Body of pancreas (tissue), 4 donors: ENCODE measurements around the gene MAU2.

ENCODE experiments used
- POLR2A ChIP-seq, 3 donors: fragments of 450-650 bp; IDR thresholded peaks; one replicate each; pipeline ENCODE4 v1.6.1; 2016; ENCODE audit warnings: antibody characterized with exemption in 3 of 3, mild to moderate bottlenecking in 2 of 3
- TF ChIP-seq, protein P1 (sequence below), 7 experiments: fragments of 450-650 bp in 4 of 7; fragments of 200-600 bp in 3 of 7; sonication (generic) in 3 of 7; IDR thresholded peaks; one replicate each; pipeline ENCODE4 v1.5.1; 2016 to 2019; ENCODE audit warnings: antibody characterized with exemption in 7 of 7

- no peak for TF ChIP-seq POLR2A (IDR thresholded peaks at IDR 0.05)
- TF ChIP-seq, protein P1, sequence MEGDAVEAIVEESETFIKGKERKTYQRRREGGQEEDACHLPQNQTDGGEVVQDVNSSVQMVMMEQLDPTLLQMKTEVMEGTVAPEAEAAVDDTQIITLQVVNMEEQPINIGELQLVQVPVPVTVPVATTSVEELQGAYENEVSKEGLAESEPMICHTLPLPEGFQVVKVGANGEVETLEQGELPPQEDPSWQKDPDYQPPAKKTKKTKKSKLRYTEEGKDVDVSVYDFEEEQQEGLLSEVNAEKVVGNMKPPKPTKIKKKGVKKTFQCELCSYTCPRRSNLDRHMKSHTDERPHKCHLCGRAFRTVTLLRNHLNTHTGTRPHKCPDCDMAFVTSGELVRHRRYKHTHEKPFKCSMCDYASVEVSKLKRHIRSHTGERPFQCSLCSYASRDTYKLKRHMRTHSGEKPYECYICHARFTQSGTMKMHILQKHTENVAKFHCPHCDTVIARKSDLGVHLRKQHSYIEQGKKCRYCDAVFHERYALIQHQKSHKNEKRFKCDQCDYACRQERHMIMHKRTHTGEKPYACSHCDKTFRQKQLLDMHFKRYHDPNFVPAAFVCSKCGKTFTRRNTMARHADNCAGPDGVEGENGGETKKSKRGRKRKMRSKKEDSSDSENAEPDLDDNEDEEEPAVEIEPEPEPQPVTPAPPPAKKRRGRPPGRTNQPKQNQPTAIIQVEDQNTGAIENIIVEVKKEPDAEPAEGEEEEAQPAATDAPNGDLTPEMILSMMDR (IDR thresholded peaks at IDR 0.05): no peak
Observed at GRCh38 chr19:19347401-19348110, 26.9 kb downstream of the MAU2 start.
